ENCODE results near the gene SEC24B. TPM values are rescaled to one million over a fixed set of nuclear protein-coding genes. Genes with fewer than 3 reads are reported as not detected.
A peak's percentile ranks its signal among the peaks of the same experiment; 100 is the strongest.

SEC24B gene
- 26.4 TPM for total RNA-seq
- long read RNA-seq, full-length matches to known transcripts, result 9 of 36 reads
- long read RNA-seq, partial matches to known transcripts, result 17 of 36 reads
- long read RNA-seq, other reads (novel, unspliced or antisense), result 10 of 36 reads

- Histone ChIP-seq H3K27me3 (ENCODE audit: low read depth) (no peaks in the 10 kb centered on the region), H3K36me3 (no peaks in the 10 kb centered on the region), H3K4me1 (peaks cover 61% of the 10 kb centered on the region), H3K4me3 (peak within 1 kb of the TSS; percentile 90), H3K27ac (replicated peaks) (peak within 1 kb of the TSS; percentile 96), H3K9me3 (replicated peaks) (no peaks in the 10 kb centered on the region)
- TF ChIP-seq CTCF (IDR thresholded peaks at IDR 0.05; ENCODE audit: borderline replicate concordance), result peak; percentile 94
- intact Hi-C loops (cut with micrococcal nuclease), result no loop called here
- peak; percentile 94 for DNase-seq
These were observed at the start of gene SEC24B for GRCh38 chr4:109433205-109434006. SEC24B (plus strand) TSS chr4:109433815; CDS start chr4:109433870, 55 bp downstream.

- Histone ChIP-seq H3K36me3 (no peaks in the 10 kb centered on the region), H3K4me1 (peaks cover 2% of the 10 kb centered on the region), H3K27me3 (ENCODE audit: low read depth) (no peaks in the 10 kb centered on the region), H3K4me3 (no peak overlapping the region), H3K9me3 (replicated peaks) (no peaks in the 10 kb centered on the region), H3K27ac (replicated peaks) (no peak overlapping the region)
- DNase-seq, result no peak
- intact Hi-C loops (cut with micrococcal nuclease), result no loop called here
- no peak for TF ChIP-seq CTCF (IDR thresholded peaks at IDR 0.05; ENCODE audit: borderline replicate concordance)
These were observed 49.8 kb upstream of the SEC24B start for GRCh38 chr4:109383823-109384222.

GRCh38 chr4:109385260-109385659 is 48.4 kb upstream of the SEC24B start:
- Histone ChIP-seq H3K4me1 (peaks cover 16% of the 10 kb centered on the region), H3K27me3 (ENCODE audit: low read depth) (no peaks in the 10 kb centered on the region), H3K4me3 (no peak overlapping the region), H3K36me3 (no peaks in the 10 kb centered on the region), H3K27ac (replicated peaks) (no peak overlapping the region), H3K9me3 (replicated peaks) (no peaks in the 10 kb centered on the region)
- intact Hi-C loops (cut with micrococcal nuclease), result no loop called here
- TF ChIP-seq CTCF (IDR thresholded peaks at IDR 0.05; ENCODE audit: borderline replicate concordance), result no peak
- no peak for DNase-seq

GRCh38 chr4:109389369-109390114 is 44.1 kb upstream of the SEC24B start:
- DNase-seq, result peak; percentile 16
- H3K36me3 ChIP-seq, result no peaks in the 10 kb centered on the region
- H3K9me3 ChIP-seq (replicated peaks), result no peaks in the 10 kb centered on the region
- peaks cover 16% of the 10 kb centered on the region for H3K4me1 ChIP-seq
- intact Hi-C loops (cut with micrococcal nuclease), result no loop called here
- H3K4me3 ChIP-seq, result no peak overlapping the region
- no peak overlapping the region for H3K27ac ChIP-seq (replicated peaks)
- TF ChIP-seq CTCF (IDR thresholded peaks at IDR 0.05; ENCODE audit: borderline replicate concordance), result peak; percentile 9
- H3K27me3 ChIP-seq (ENCODE audit: low read depth), result no peaks in the 10 kb centered on the region

GRCh38 chr4:109390115-109390768 is 43.4 kb upstream of the SEC24B start:
- Histone ChIP-seq H3K27ac (replicated peaks) (no peak overlapping the region), H3K36me3 (no peaks in the 10 kb centered on the region)
- intact Hi-C loops (cut with micrococcal nuclease), result no loop called here

More at GRCh38 chr4:109390115-109390768, 43.4 kb upstream of the SEC24B start:
- Histone ChIP-seq H3K4me3 (no peak overlapping the region), H3K27me3 (ENCODE audit: low read depth) (no peaks in the 10 kb centered on the region), H3K4me1 (peaks cover 16% of the 10 kb centered on the region), H3K9me3 (replicated peaks) (no peaks in the 10 kb centered on the region)
- no peak for TF ChIP-seq CTCF (IDR thresholded peaks at IDR 0.05; ENCODE audit: borderline replicate concordance)
- no peak for DNase-seq
